ENCODE results near the gene OR5K1. TPM values are rescaled to one million over a fixed set of nuclear protein-coding genes. Genes with fewer than 3 reads are reported as not detected.

The OR5K1 gene
- polyA plus RNA-seq (2013, experiment 1 of 2), result not detected
- polyA plus RNA-seq (2013, experiment 2 of 2), result not detected

DNA sequence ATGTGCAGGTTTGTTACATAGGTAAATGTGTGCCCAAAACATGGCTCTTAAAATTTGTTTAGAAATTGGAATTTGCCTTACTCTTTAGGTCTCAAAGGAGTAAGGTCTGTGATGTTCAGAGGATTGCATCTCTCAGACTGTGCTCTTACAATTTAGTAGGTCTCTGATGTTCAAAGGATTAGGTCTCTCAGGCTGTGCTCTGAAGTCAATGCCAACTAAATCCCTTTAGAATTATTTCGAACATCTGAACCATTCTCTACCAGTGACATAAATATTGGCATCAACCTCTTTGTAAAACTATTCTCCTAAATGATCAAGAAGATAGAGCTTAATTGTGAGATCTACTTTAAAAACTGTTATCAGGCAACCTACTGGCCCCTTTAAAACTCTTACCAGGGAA, at the start of gene OR5K1:
OR5K1 (plus strand) TSS at position 301 of the 400 bp plus-strand sequence. CDS start 6,376 bp downstream, outside the sequence.
- Histone ChIP-seq H3K23ac (ENCODE audit: low read length) (no peak within 1 kb of the TSS), H3K4me1 (ENCODE audit: control insufficient read depth, low read depth, low read length) (no peaks in the 10 kb centered on the region), H2BK5ac (ENCODE audit: low read length) (no peak within 1 kb of the TSS), H3K9ac (ENCODE audit: low read length) (no peak within 1 kb of the TSS), H4K8ac (ENCODE audit: low read depth, low read length) (no peak within 1 kb of the TSS), H3K4me3 (ENCODE audit: low read length) (no peak within 1 kb of the TSS), H3K36me3 (ENCODE audit: control insufficient read depth, insufficient read depth, low read length) (no peaks in the 10 kb centered on the region), H3K27me3 (ENCODE audit: insufficient read depth, low read length, poor library complexity) (no peaks in the 10 kb centered on the region), H3K27ac (ENCODE audit: low read depth, low read length) (no peak within 1 kb of the TSS), H3K79me2 (ENCODE audit: control insufficient read depth, insufficient read depth, low read length) (no peaks in the 10 kb centered on the region), H3K4me2 (ENCODE audit: low read length) (no peak within 1 kb of the TSS), H3K79me1 (ENCODE audit: low read length) (no peaks in the 10 kb centered on the region), H2AK5ac (ENCODE audit: low read length) (no peak within 1 kb of the TSS), H3K56ac (ENCODE audit: low read length) (no peak within 1 kb of the TSS), H3K4ac (ENCODE audit: low read depth, low read length) (no peak within 1 kb of the TSS), H4K5ac (ENCODE audit: low read length) (no peak within 1 kb of the TSS), H2BK15ac (replicated peaks; ENCODE audit: low read depth) (no peak within 1 kb of the TSS), H2BK120ac (ENCODE audit: low read depth, low read length) (no peak within 1 kb of the TSS), H3K18ac (ENCODE audit: low read length) (no peak within 1 kb of the TSS)
- no peak for DNase-seq
- no CpG with 5 or more reads among the region's 1 CpG for WGBS (ENCODE audit: extremely low coverage, insufficient coverage, low lambda C conversion rate)

DNA sequence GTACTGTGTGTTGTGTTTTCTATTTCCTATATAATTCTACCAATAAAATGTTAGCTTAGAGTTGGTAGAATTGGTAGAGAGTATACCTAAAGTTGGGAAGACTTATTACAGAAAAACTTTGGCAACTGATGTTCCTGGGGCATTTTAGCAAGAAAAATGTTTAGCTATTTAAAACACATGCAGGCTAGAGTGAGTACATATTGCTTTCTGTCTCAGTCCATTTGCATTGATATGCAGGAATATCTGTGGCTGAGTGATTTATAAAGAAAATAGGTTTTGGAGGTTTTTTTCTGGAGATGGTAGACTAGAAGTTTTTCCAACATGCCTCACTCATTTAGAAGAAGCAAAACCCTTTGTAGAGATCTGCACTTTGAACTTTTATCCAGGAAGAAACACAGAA, 30.4 kb upstream of the OR5K1 start:
- Histone ChIP-seq H3K79me2 (ENCODE audit: control insufficient read depth, insufficient read depth, low read length) (no peaks in the 10 kb centered on the region), H3K56ac (ENCODE audit: low read length) (no peak overlapping the region), H3K4ac (ENCODE audit: low read depth, low read length) (no peak overlapping the region), H3K4me3 (ENCODE audit: low read length) (no peak overlapping the region), H2BK120ac (ENCODE audit: low read depth, low read length) (no peak overlapping the region), H3K27ac (ENCODE audit: low read depth, low read length) (no peak overlapping the region), H3K79me1 (ENCODE audit: low read length) (no peaks in the 10 kb centered on the region), H3K36me3 (ENCODE audit: control insufficient read depth, insufficient read depth, low read length) (no peaks in the 10 kb centered on the region), H4K5ac (ENCODE audit: low read length) (no peak overlapping the region), H4K8ac (ENCODE audit: low read depth, low read length) (no peak overlapping the region), H3K27me3 (ENCODE audit: insufficient read depth, low read length, poor library complexity) (no peaks in the 10 kb centered on the region), H3K18ac (ENCODE audit: low read length) (no peak overlapping the region), H2BK5ac (ENCODE audit: low read length) (no peak overlapping the region), H3K9ac (ENCODE audit: low read length) (no peak overlapping the region), H3K4me2 (ENCODE audit: low read length) (no peak overlapping the region), H2BK15ac (replicated peaks; ENCODE audit: low read depth) (no peak overlapping the region), H2AK5ac (ENCODE audit: low read length) (no peak overlapping the region), H3K4me1 (ENCODE audit: control insufficient read depth, low read depth, low read length) (no peaks in the 10 kb centered on the region), H3K23ac (ENCODE audit: low read length) (no peak overlapping the region)
- no peak for DNase-seq

DNA sequence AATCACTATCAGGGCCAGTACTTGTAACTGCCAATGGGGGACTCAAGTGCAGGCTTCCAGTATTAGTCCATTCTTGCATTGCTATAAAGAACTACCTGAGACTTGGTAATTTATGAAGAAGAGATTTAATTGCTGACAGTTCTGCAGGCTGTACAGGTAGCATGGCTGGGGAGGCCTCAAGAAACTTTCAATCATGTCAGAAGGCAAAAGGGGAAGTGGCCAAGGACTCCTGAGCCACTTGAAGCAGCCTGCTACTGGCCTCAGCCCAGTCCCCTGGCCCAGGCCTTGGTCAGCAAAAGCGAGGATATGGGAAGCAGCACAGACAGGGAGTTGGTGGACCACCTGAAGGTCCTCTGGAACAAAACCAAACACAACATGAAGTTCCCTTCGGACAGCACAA, 29.2 kb upstream of the OR5K1 start:
- Histone ChIP-seq H2AK5ac (ENCODE audit: low read length) (no peak overlapping the region), H3K56ac (ENCODE audit: low read length) (no peak overlapping the region), H3K4me1 (ENCODE audit: control insufficient read depth, low read depth, low read length) (no peaks in the 10 kb centered on the region), H3K23ac (ENCODE audit: low read length) (no peak overlapping the region), H2BK15ac (replicated peaks; ENCODE audit: low read depth) (no peak overlapping the region), H3K27me3 (ENCODE audit: insufficient read depth, low read length, poor library complexity) (no peaks in the 10 kb centered on the region), H3K9ac (ENCODE audit: low read length) (no peak overlapping the region), H3K4ac (ENCODE audit: low read depth, low read length) (no peak overlapping the region), H2BK120ac (ENCODE audit: low read depth, low read length) (no peak overlapping the region), H4K5ac (ENCODE audit: low read length) (no peak overlapping the region), H3K4me2 (ENCODE audit: low read length) (no peak overlapping the region), H2BK5ac (ENCODE audit: low read length) (no peak overlapping the region), H3K18ac (ENCODE audit: low read length) (no peak overlapping the region), H3K27ac (ENCODE audit: low read depth, low read length) (no peak overlapping the region), H3K79me1 (ENCODE audit: low read length) (no peaks in the 10 kb centered on the region), H4K8ac (ENCODE audit: low read depth, low read length) (no peak overlapping the region), H3K36me3 (ENCODE audit: control insufficient read depth, insufficient read depth, low read length) (no peaks in the 10 kb centered on the region), H3K4me3 (ENCODE audit: low read length) (no peak overlapping the region), H3K79me2 (ENCODE audit: control insufficient read depth, insufficient read depth, low read length) (no peaks in the 10 kb centered on the region)
- DNase-seq, result no peak
- WGBS (ENCODE audit: extremely low coverage, insufficient coverage, low lambda C conversion rate), result no CpG with 5 or more reads among the region's 2 CpGs

- H3K4me3 ChIP-seq (ENCODE audit: low read length), result no peak overlapping the region
- H3K23ac ChIP-seq (ENCODE audit: low read length), result no peak overlapping the region
- DNase-seq, result peak; percentile 1
- H2BK15ac ChIP-seq (replicated peaks; ENCODE audit: low read depth), result no peak overlapping the region
- no CpG with 5 or more reads among the region's 4 CpGs for WGBS (ENCODE audit: extremely low coverage, insufficient coverage, low lambda C conversion rate)
- no peak overlapping the region for H2BK120ac ChIP-seq (ENCODE audit: low read depth, low read length)
- H3K56ac ChIP-seq (ENCODE audit: low read length), result no peak overlapping the region
- no peaks in the 10 kb centered on the region for H3K27me3 ChIP-seq (ENCODE audit: insufficient read depth, low read length, poor library complexity)
- no peaks in the 10 kb centered on the region for H3K79me2 ChIP-seq (ENCODE audit: control insufficient read depth, insufficient read depth, low read length)
- H3K9ac ChIP-seq (ENCODE audit: low read length), result no peak overlapping the region
- no peak overlapping the region for H3K18ac ChIP-seq (ENCODE audit: low read length)
- no peaks in the 10 kb centered on the region for H3K36me3 ChIP-seq (ENCODE audit: control insufficient read depth, insufficient read depth, low read length)
- no peak overlapping the region for H3K4ac ChIP-seq (ENCODE audit: low read depth, low read length)
- H4K8ac ChIP-seq (ENCODE audit: low read depth, low read length), result no peak overlapping the region
- H3K79me1 ChIP-seq (ENCODE audit: low read length), result no peaks in the 10 kb centered on the region
- no peaks in the 10 kb centered on the region for H3K4me1 ChIP-seq (ENCODE audit: control insufficient read depth, low read depth, low read length)
- H4K5ac ChIP-seq (ENCODE audit: low read length), result no peak overlapping the region
- H2BK5ac ChIP-seq (ENCODE audit: low read length), result no peak overlapping the region
- H3K27ac ChIP-seq (ENCODE audit: low read depth, low read length), result no peak overlapping the region
- no peak overlapping the region for H3K4me2 ChIP-seq (ENCODE audit: low read length)
- H2AK5ac ChIP-seq (ENCODE audit: low read length), result no peak overlapping the region
Measured at GRCh38 chr3:98434412-98434811, 28.6 kb upstream of the OR5K1 start.

- Histone ChIP-seq H3K4me3 (ENCODE audit: low read length) (no peak overlapping the region), H2BK120ac (ENCODE audit: low read depth, low read length) (no peak overlapping the region), H3K4me2 (ENCODE audit: low read length) (no peak overlapping the region), H3K9ac (ENCODE audit: low read length) (no peak overlapping the region), H4K5ac (ENCODE audit: low read length) (no peak overlapping the region), H3K4me1 (ENCODE audit: control insufficient read depth, low read depth, low read length) (no peaks in the 10 kb centered on the region), H3K79me1 (ENCODE audit: low read length) (no peaks in the 10 kb centered on the region), H3K36me3 (ENCODE audit: control insufficient read depth, insufficient read depth, low read length) (no peaks in the 10 kb centered on the region), H2BK5ac (ENCODE audit: low read length) (no peak overlapping the region), H3K4ac (ENCODE audit: low read depth, low read length) (no peak overlapping the region), H3K79me2 (ENCODE audit: control insufficient read depth, insufficient read depth, low read length) (no peaks in the 10 kb centered on the region), H4K8ac (ENCODE audit: low read depth, low read length) (no peak overlapping the region), H3K18ac (ENCODE audit: low read length) (no peak overlapping the region), H3K27ac (ENCODE audit: low read depth, low read length) (no peak overlapping the region), H2BK15ac (replicated peaks; ENCODE audit: low read depth) (no peak overlapping the region), H3K27me3 (ENCODE audit: insufficient read depth, low read length, poor library complexity) (no peaks in the 10 kb centered on the region), H2AK5ac (ENCODE audit: low read length) (no peak overlapping the region), H3K56ac (ENCODE audit: low read length) (no peak overlapping the region), H3K23ac (ENCODE audit: low read length) (no peak overlapping the region)
- DNase-seq, result no peak
Measured at GRCh38 chr3:98440283-98440682, 22.7 kb upstream of the OR5K1 start.

- Histone ChIP-seq H3K4me2 (ENCODE audit: low read length) (no peak overlapping the region), H3K4ac (ENCODE audit: low read depth, low read length) (no peak overlapping the region), H3K27ac (ENCODE audit: low read depth, low read length) (no peak overlapping the region), H3K4me3 (ENCODE audit: low read length) (no peak overlapping the region), H4K5ac (ENCODE audit: low read length) (no peak overlapping the region), H3K23ac (ENCODE audit: low read length) (no peak overlapping the region), H3K79me2 (ENCODE audit: control insufficient read depth, insufficient read depth, low read length) (no peaks in the 10 kb centered on the region), H3K9ac (ENCODE audit: low read length) (no peak overlapping the region), H4K8ac (ENCODE audit: low read depth, low read length) (no peak overlapping the region), H3K18ac (ENCODE audit: low read length) (no peak overlapping the region), H2AK5ac (ENCODE audit: low read length) (no peak overlapping the region), H3K4me1 (ENCODE audit: control insufficient read depth, low read depth, low read length) (no peaks in the 10 kb centered on the region), H3K79me1 (ENCODE audit: low read length) (no peaks in the 10 kb centered on the region), H2BK15ac (replicated peaks; ENCODE audit: low read depth) (no peak overlapping the region), H3K36me3 (ENCODE audit: control insufficient read depth, insufficient read depth, low read length) (no peaks in the 10 kb centered on the region), H2BK120ac (ENCODE audit: low read depth, low read length) (no peak overlapping the region), H3K56ac (ENCODE audit: low read length) (no peak overlapping the region), H3K27me3 (ENCODE audit: insufficient read depth, low read length, poor library complexity) (no peaks in the 10 kb centered on the region), H2BK5ac (ENCODE audit: low read length) (no peak overlapping the region)
- WGBS (ENCODE audit: extremely low coverage, insufficient coverage, low lambda C conversion rate), result no CpG with 5 or more reads among the region's 5 CpGs
- DNase-seq, result no peak
Measured at GRCh38 chr3:98445949-98446406, 17.0 kb upstream of the OR5K1 start.
